Mesenchymal stem cell (in vitro differentiated cells and primary cell): ENCODE results near the gene NAA30. TPM values are rescaled to one million over a fixed set of nuclear protein-coding genes. Genes with fewer than 3 reads are reported as not detected.
A peak's percentile ranks its signal among the peaks of the same experiment; 100 is the strongest.
"Not testable (repeated sequence)": the region's sequence is repeated elsewhere in the genome, so short reads cannot be mapped to it uniquely, and the experiment has no call there.

ENCODE experiments used
- DNase-seq: peaks from one replicate; pipeline ENCODE4 v3.0.0-alpha.2; 2013
- H2AFZ ChIP-seq: one replicate; pipeline ENCODE4 v1.6.1; 2013; ENCODE audit warnings: low read depth, mild to moderate bottlenecking, control low read depth, inconsistent platforms, low read length, moderate library complexity
- H2AK5ac ChIP-seq: 2 replicates; pipeline ENCODE4 v1.6.1; 2013; ENCODE audit warnings: low read length, moderate library complexity, mild to moderate bottlenecking, inconsistent platforms; ENCODE audit not compliant: severe bottlenecking
- H2BK120ac ChIP-seq: one replicate; pipeline ENCODE4 v1.6.1; 2013; ENCODE audit warnings: low read depth, mild to moderate bottlenecking, inconsistent platforms, low read length, moderate library complexity
- H2BK12ac ChIP-seq, 2 experiments: one replicate each; pipeline ENCODE4 v1.6.1; 2013; ENCODE audit warnings: inconsistent platforms in 2 of 2, low read length in 2 of 2, mild to moderate bottlenecking in 2 of 2, moderate library complexity in 2 of 2, control low read depth in 1 of 2
- H2BK15ac ChIP-seq: one replicate; pipeline ENCODE4 v1.6.1; 2013; ENCODE audit warnings: mild to moderate bottlenecking, low read depth, inconsistent platforms; ENCODE audit not compliant: poor library complexity, severe bottlenecking
- H2BK5ac ChIP-seq: 2 replicates; pipeline ENCODE4 v1.6.1; 2013; ENCODE audit warnings: low read depth, mild to moderate bottlenecking, low read length, control low read depth, inconsistent platforms; ENCODE audit not compliant: poor library complexity, severe bottlenecking
- H3K14ac ChIP-seq, 2 experiments: one replicate each; pipeline ENCODE4 v1.6.1; 2013; ENCODE audit warnings: inconsistent platforms in 2 of 2, low read length in 2 of 2, control low read depth in 1 of 2, mild to moderate bottlenecking in 1 of 2, moderate library complexity in 1 of 2
- H3K18ac ChIP-seq, 2 experiments: one replicate each; pipeline ENCODE4 v1.6.1; 2013; ENCODE audit warnings: inconsistent platforms in 2 of 2, low read length in 2 of 2, control low read depth in 1 of 2, low read depth in 1 of 2, mild to moderate bottlenecking in 1 of 2
- H3K23ac ChIP-seq, 2 experiments: one replicate each; pipeline ENCODE4 v1.6.1; 2013; ENCODE audit warnings: inconsistent platforms in 2 of 2, low read length in 2 of 2, mild to moderate bottlenecking in 2 of 2, moderate library complexity in 2 of 2, control low read depth in 1 of 2
- H3K27ac ChIP-seq: 2 replicates; pipeline ENCODE4 v1.5.1; 2013; ENCODE audit warnings: mild to moderate bottlenecking, moderate library complexity, low read length, control low read depth, inconsistent platforms; ENCODE audit not compliant: poor library complexity, severe bottlenecking
- H3K27me3 ChIP-seq, 2 experiments: 2 replicates each; pipeline versions ENCODE4 v1.6.1 to v1.7.0; 2013; ENCODE audit warnings: low read length in 2 of 2, mild to moderate bottlenecking in 2 of 2, moderate library complexity in 2 of 2, control low read depth in 1 of 2, inconsistent platforms in 1 of 2; ENCODE audit not compliant: control insufficient read depth in 1 of 2, insufficient read depth in 1 of 2
- H3K36me3 ChIP-seq, 2 experiments: 2 replicates each; pipeline versions ENCODE4 v1.6.1 to v1.7.0; 2013; ENCODE audit warnings: low read length in 2 of 2, control low read depth in 1 of 2, inconsistent platforms in 1 of 2, low read depth in 1 of 2, mild to moderate bottlenecking in 1 of 2; ENCODE audit not compliant: insufficient read depth in 2 of 2, control insufficient read depth in 1 of 2
- H3K4ac ChIP-seq, 2 experiments: one replicate each; pipeline ENCODE4 v1.6.1; 2013; ENCODE audit warnings: inconsistent platforms in 2 of 2, low read length in 2 of 2, mild to moderate bottlenecking in 2 of 2, moderate library complexity in 2 of 2, control low read depth in 1 of 2, low read depth in 1 of 2
- H3K4me1 ChIP-seq: 2 replicates; pipeline ENCODE4 v1.6.1; 2013; ENCODE audit warnings: low read depth, low read length, control low read depth; ENCODE audit not compliant: control insufficient read depth, insufficient read depth
- H3K4me2 ChIP-seq: 2 replicates; pipeline ENCODE4 v1.6.1; 2013; ENCODE audit warnings: low read length, mild to moderate bottlenecking, inconsistent platforms; ENCODE audit not compliant: poor library complexity, severe bottlenecking
- H3K4me3 ChIP-seq, 2 experiments: 2 replicates each; pipeline versions ENCODE4 v1.5.1 to v1.7.0; 2013; ENCODE audit warnings: low read length in 2 of 2, mild to moderate bottlenecking in 2 of 2, control low read depth in 1 of 2, low read depth in 1 of 2; ENCODE audit not compliant: insufficient read depth in 1 of 2
- H3K79me1 ChIP-seq: replicated peaks from 2 replicates; pipeline ENCODE4 v1.6.1; 2013; ENCODE audit warnings: mild to moderate bottlenecking, control low read depth, low read length, inconsistent platforms; ENCODE audit not compliant: poor library complexity, severe bottlenecking
- H3K9ac ChIP-seq: 2 replicates; pipeline ENCODE4 v1.7.0; 2013; ENCODE audit warnings: mild to moderate bottlenecking, low read length, moderate library complexity
- H3K9me3 ChIP-seq: 2 replicates; pipeline ENCODE4 v1.7.0; 2013; ENCODE audit warnings: mild to moderate bottlenecking, low read length; ENCODE audit not compliant: control insufficient read depth
- H4K8ac ChIP-seq: one replicate; pipeline ENCODE4 v1.6.1; 2013; ENCODE audit warnings: inconsistent platforms, mild to moderate bottlenecking, low read length, moderate library complexity
- H4K91ac ChIP-seq: one replicate; pipeline ENCODE4 v1.6.1; 2013; ENCODE audit warnings: mild to moderate bottlenecking, low read length, inconsistent platforms
- WGBS: methylation state at CpG from one replicate; pipeline ENCODE4 v1.1.7; 2013; ENCODE audit warnings: mixed read lengths; 5-methylcytosine and 5-hydroxymethylcytosine counted together
- polyA plus RNA-seq, 2 experiments: library from polyadenylated mRNA; stranded (reverse); fragments of 200-250 nt; gene quantifications; one replicate each; pipeline ENCODE4 v1.2.3, GENCODE V29; 2013

The NAA30 gene
- 19.0 TPM for polyA plus RNA-seq (2013, experiment 1 of 2)
- polyA plus RNA-seq (2013, experiment 2 of 2): 19.3 TPM

DNA sequence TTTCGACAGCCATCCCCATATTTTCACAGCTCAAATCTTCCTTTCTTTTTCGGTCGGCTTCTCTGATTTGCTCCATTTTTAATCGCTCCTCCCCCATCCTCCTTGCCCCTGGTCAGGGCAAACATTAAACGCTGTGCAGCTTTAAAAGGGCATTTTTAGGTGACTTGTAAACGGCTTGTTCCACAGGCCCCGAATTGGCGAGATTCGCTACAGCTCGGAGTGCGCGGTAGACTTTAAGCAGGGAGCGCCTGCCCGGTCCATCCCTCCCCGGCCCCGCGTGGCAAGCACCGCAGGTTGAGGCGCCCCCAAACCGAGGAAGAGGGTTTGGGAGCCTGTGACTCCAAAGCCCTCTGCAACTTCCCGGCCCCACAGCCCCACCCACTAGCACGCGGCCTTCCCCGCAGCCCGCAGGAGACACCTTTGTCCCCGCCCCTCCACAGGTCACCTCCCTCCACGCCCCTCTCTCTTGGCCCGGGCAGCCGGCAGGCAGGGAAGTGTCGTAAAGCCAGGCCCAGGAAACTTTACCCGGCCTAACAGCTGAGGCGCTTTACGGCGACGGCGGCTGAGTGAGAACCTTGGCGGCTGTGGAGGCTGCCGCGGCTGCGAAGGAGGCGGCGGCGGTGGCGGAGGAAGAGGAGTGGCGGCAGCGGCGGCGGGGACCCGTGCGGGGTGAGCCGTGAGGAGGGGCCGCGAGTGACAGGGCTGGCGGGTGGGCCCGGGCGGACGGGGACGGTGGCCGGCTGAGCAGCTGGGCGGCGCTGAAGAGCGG, at the start of gene NAA30:
Gene NAA30 (plus strand): TSS at position 550 of the 769 bp plus-strand sequence. CDS start 372 bp downstream, outside the sequence.
- Histone ChIP-seq H2AK5ac (peak within 1 kb of the TSS; percentile 72), H3K9ac (peak within 1 kb of the TSS; percentile 88), H3K14ac (peak within 1 kb of the TSS; percentile 89 to 92), H2BK12ac (peak within 1 kb of the TSS; percentile 11 to 63), H3K27me3 (no peaks in the 10 kb centered on the region), H2BK5ac (peak within 1 kb of the TSS; percentile 90), H3K4ac (peak within 1 kb of the TSS; percentile 87 to 91), H3K18ac (peak within 1 kb of the TSS; percentile 95 to 97), H2AFZ (peak within 1 kb of the TSS; percentile 94), H3K79me1 (peaks cover 6% of the 10 kb centered on the region), H2BK15ac (peak within 1 kb of the TSS; percentile 70), H3K4me1 (peaks cover 4% of the 10 kb centered on the region), H3K36me3 (peaks cover 8 to 12% of the 10 kb centered on the region in 2 experiments), H3K4me3 (peak within 1 kb of the TSS; percentile 93 to 96), H4K91ac (peak within 1 kb of the TSS; percentile 87), H2BK120ac (peak within 1 kb of the TSS; percentile 81), H3K4me2 (peak within 1 kb of the TSS; percentile 80), H3K23ac (peak within 1 kb of the TSS; percentile 66 to 90), H3K27ac (peak within 1 kb of the TSS; percentile 79), H4K8ac (peak within 1 kb of the TSS; percentile 92), H3K9me3 (no peaks in the 10 kb centered on the region)
- DNase-seq: peak; percentile 95
- WGBS: 2% methylated on average over 37 of the region's 62 CpGs

DNA sequence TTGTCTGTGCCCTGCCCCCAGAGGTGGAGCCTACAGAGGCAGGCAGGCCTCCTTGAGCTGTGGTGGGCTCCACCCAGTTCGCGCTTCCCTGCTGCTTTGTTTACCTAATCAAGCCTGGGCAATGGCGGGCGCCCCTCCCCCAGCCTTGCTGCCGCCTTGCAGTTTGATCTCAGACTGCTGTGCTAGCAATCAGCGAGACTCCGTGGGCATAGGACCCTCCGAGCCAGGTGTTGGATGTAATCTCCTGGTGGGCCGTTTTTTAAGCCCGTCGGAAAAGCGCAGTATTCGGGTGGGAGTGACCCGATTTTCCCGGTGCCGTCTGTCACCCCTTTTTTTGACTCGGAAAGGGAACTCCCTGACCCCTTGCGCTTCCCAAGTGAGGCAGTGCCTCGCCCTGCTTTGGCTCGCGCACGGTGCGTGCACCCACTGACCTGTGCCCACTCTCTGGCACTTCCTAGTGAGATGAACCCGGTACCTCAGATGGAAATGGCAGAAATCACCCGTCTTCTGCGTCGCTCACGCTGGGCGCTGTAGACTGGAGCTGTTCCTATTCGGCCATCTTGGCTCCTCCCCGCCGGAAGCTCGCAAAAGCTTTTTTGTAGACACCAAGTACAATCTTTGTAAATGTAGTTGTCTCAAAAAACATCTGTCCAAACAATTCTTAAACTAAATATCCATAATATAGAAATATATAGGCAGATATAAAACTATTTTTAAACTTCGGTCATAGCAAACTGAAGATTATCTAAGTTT, 46.7 kb upstream of the NAA30 start:
- H3K4me3 ChIP-seq, H2BK15ac ChIP-seq, H3K27ac ChIP-seq, H2BK5ac ChIP-seq, H3K14ac ChIP-seq, H3K4me2 ChIP-seq, H3K9me3 ChIP-seq, H3K36me3 ChIP-seq, H3K9ac ChIP-seq, H3K4ac ChIP-seq, H3K4me1 ChIP-seq, H3K23ac ChIP-seq, H3K27me3 ChIP-seq, DNase-seq, H4K8ac ChIP-seq, H2BK120ac ChIP-seq, H3K79me1 ChIP-seq, H2BK12ac ChIP-seq, H3K18ac ChIP-seq, H2AK5ac ChIP-seq, H2AFZ ChIP-seq, H4K91ac ChIP-seq: not testable (repeated sequence)
- WGBS: 67% methylated on average over 27 of the region's 34 CpGs

DNA sequence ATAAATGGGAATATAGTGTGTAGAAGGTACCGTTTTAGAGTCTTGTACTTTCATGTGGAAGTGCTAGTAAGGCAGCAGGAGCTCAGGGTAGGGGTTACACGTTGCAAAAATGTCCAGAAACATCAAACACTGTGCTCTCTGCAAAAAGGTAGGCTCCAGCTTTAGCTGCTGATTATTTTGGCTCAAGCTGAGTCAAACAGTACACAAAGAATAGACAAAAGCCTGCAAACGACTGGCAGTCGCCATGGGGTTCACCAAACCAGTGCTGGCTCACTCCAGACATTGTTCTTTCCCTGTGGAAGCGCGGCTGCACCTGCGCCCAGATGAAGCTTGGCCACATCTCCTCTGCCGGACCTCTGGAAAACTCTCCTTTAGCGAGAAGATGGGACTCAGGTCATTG, 45.3 kb upstream of the NAA30 start:
- H3K4ac ChIP-seq: no peak overlapping the region
- H3K79me1 ChIP-seq: no peaks in the 10 kb centered on the region
- H3K4me1 ChIP-seq: no peaks in the 10 kb centered on the region
- no peak for DNase-seq
- H3K9me3 ChIP-seq: no peaks in the 10 kb centered on the region
- H3K27me3 ChIP-seq: no peaks in the 10 kb centered on the region
- H3K4me3 ChIP-seq: no peak overlapping the region
- H4K8ac ChIP-seq: no peak overlapping the region
- H2AFZ ChIP-seq: no peak overlapping the region
- no peak overlapping the region for H2BK15ac ChIP-seq
- H2BK5ac ChIP-seq: no peak overlapping the region
- peak overlapping the region in 1 of 2 experiments; percentile 65 for H3K14ac ChIP-seq
- H3K4me2 ChIP-seq: no peak overlapping the region
- H3K18ac ChIP-seq: no peak overlapping the region
- H3K27ac ChIP-seq: no peak overlapping the region
- no peak overlapping the region for H3K9ac ChIP-seq
- no peak overlapping the region for H4K91ac ChIP-seq
- H3K36me3 ChIP-seq: no peaks in the 10 kb centered on the region
- H2BK12ac ChIP-seq: no peak overlapping the region
- H2AK5ac ChIP-seq: no peak overlapping the region
- WGBS: 82% methylated on average over 8 of the region's 9 CpGs
- no peak overlapping the region for H3K23ac ChIP-seq
- no peak overlapping the region for H2BK120ac ChIP-seq

DNA sequence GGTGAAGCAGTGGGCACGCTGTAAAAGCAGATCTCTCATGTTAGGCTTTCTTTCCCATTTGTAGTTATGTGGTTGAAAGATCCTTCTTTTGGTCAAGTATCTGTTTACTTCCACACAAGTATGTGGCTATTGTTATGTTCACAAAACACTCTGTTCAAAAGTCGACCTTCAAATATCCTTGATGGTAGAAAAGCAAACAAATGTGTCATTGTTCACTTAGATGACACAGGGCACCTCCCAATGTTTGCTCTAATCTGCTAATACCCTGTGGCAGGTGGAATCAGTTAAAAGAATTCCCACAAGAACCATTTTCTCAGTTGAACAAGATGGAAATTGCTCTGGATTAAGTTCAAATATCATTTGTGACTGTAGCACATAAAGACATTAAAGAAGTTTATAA, 43.6 kb upstream of the NAA30 start:
- no peak overlapping the region for H2BK120ac ChIP-seq
- H3K14ac ChIP-seq: no peak overlapping the region
- H3K9ac ChIP-seq: no peak overlapping the region
- H3K36me3 ChIP-seq: no peaks in the 10 kb centered on the region
- no peak overlapping the region for H2BK15ac ChIP-seq
- H3K23ac ChIP-seq: no peak overlapping the region
- H3K18ac ChIP-seq: no peak overlapping the region
- WGBS: 31% methylated on average over 1 of the region's 2 CpGs
- H3K4me2 ChIP-seq: no peak overlapping the region
- H3K27me3 ChIP-seq: no peaks in the 10 kb centered on the region
- no peaks in the 10 kb centered on the region for H3K79me1 ChIP-seq
- no peak overlapping the region for H4K8ac ChIP-seq
- no peak overlapping the region for H4K91ac ChIP-seq
- DNase-seq: no peak
- no peak overlapping the region for H3K4me3 ChIP-seq
- H2BK12ac ChIP-seq: no peak overlapping the region
- no peak overlapping the region for H3K27ac ChIP-seq
- no peak overlapping the region for H3K4ac ChIP-seq
- no peak overlapping the region for H2AFZ ChIP-seq
- H2AK5ac ChIP-seq: no peak overlapping the region
- no peak overlapping the region for H2BK5ac ChIP-seq
- no peaks in the 10 kb centered on the region for H3K9me3 ChIP-seq
- H3K4me1 ChIP-seq: no peaks in the 10 kb centered on the region
